OCI-LY3 (cell line): Measurements from ENCODE around the gene KCNF1.

Source experiments
- H2AFZ ChIP-seq: fragments of 200-600, 300-600 bp; shearing (Covaris generic); 2 replicates; pipeline ENCODE4 v1.6.0; 2014; ENCODE audit warnings: antibody characterized with exemption, low read depth, low read length
- H3K27ac ChIP-seq: fragments of 200-600, 300-600 bp; sonication (generic); 2 replicates; pipeline ENCODE4 v1.5.1; 2014; ENCODE audit warnings: mild to moderate bottlenecking, low read length, moderate library complexity, mixed read lengths
- H3K27me3 ChIP-seq: fragments of 200-600, 300-600 bp; sonication (generic); 2 replicates; pipeline ENCODE4 v1.6.1; 2014; ENCODE audit warnings: low read depth, low read length, mixed read lengths
- H3K36me3 ChIP-seq: fragments of 200-600, 300-600 bp; sonication (generic); replicated peaks from 2 replicates; pipeline ENCODE3; 2014; ENCODE audit warnings: low read depth, low read length, mixed read lengths
- H3K4me1 ChIP-seq: fragments of 300-600, 200-600 bp; sonication (generic); 2 replicates; pipeline ENCODE4 v1.6.1; 2014; ENCODE audit warnings: low read length, mixed read lengths
- H3K4me2 ChIP-seq: fragments of 200-600, 300-600 bp; sonication (generic); 2 replicates; pipeline ENCODE4 v1.6.1; 2014; ENCODE audit warnings: low read length, mixed read lengths
- H3K4me3 ChIP-seq: fragments of 300-600, 200-600 bp; sonication (generic); 2 replicates; pipeline ENCODE4 v1.5.1; 2014; ENCODE audit warnings: antibody characterized with exemption, mild to moderate bottlenecking, low read length, moderate library complexity
- H3K79me2 ChIP-seq: fragments of 300-600, 200-600 bp; shearing (Covaris generic); 2 replicates; pipeline ENCODE4 v1.6.1; 2014; ENCODE audit warnings: mild to moderate bottlenecking, low read length, mixed read lengths
- H3K9ac ChIP-seq: fragments of 300-600, 200-600 bp; shearing (Covaris generic); 2 replicates; pipeline ENCODE4 v1.6.0; 2014; ENCODE audit warnings: mild to moderate bottlenecking, low read length, moderate library complexity
- H3K9me3 ChIP-seq: fragments of 200-600, 300-600 bp; shearing (Covaris generic); 2 replicates; pipeline ENCODE4 v1.6.1; 2014; ENCODE audit warnings: low read length, mixed read lengths; ENCODE audit not compliant: insufficient read depth
- H4K20me1 ChIP-seq: fragments of 200-600, 300-600 bp; sonication (generic); 2 replicates; pipeline ENCODE4 v1.6.1; 2016; ENCODE audit warnings: low read length, mixed read lengths; ENCODE audit not compliant: insufficient read depth
- EZH2phosphoT487 ChIP-seq: fragments of 200-600 bp; shearing (Covaris generic); IDR thresholded peaks from 2 replicates; pipeline ENCODE4 v1.6.1; 2018; ENCODE audit warnings: antibody characterized with exemption, mixed run types, low read depth
- TF ChIP-seq, protein P1 (sequence below): fragments of 200-600, 300-600 bp; sonication (generic); IDR thresholded peaks from 2 replicates; pipeline ENCODE4 v1.5.1; 2014; ENCODE audit warnings: antibody characterized with exemption, low read length, low read depth

The KCNF1 gene

DNA sequence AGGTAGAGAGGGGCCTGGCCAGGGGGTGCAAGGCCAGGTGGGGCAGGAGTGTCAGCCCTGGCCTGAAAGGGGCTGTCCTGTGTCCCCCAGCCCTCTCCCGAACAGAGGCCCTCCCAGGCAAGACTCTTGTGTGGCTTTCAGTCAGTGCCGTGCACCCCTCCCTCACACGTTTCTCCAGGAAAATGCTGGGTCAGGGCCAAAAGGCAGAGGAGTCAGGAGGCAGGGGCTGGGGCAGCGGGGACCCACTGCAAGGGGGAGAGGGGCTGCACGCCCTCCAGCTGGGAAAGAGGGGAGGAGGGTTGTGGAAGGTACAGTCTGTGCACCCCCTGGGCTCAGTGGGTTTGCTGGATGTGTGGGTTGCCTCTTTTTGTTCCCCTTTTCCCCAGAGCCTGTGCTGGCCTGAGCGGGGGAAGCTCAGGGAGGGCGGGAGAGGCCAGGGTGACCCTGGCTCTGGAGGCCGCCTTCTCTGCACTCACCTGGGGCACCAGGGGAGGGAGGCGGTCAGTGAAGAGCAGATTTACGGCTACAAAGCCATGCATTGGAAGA lies 4.1 kb downstream of the KCNF1 start:
- H3K79me2 ChIP-seq, result no peaks in the 10 kb centered on the region
- H3K9ac ChIP-seq, result no peak overlapping the region
- H3K4me3 ChIP-seq, result no peak overlapping the region
- no peaks in the 10 kb centered on the region; the same call in 1 of the 2 replicates for H3K4me1 ChIP-seq
- no peak overlapping the region for H2AFZ ChIP-seq
- no peak overlapping the region for H3K27ac ChIP-seq
- H3K27me3 ChIP-seq, result no peaks in the 10 kb centered on the region
- H3K4me2 ChIP-seq, result no peak overlapping the region
- no peaks in the 10 kb centered on the region for H3K9me3 ChIP-seq
- TF ChIP-seq EZH2phosphoT487, result no peak
- TF ChIP-seq, protein P1, sequence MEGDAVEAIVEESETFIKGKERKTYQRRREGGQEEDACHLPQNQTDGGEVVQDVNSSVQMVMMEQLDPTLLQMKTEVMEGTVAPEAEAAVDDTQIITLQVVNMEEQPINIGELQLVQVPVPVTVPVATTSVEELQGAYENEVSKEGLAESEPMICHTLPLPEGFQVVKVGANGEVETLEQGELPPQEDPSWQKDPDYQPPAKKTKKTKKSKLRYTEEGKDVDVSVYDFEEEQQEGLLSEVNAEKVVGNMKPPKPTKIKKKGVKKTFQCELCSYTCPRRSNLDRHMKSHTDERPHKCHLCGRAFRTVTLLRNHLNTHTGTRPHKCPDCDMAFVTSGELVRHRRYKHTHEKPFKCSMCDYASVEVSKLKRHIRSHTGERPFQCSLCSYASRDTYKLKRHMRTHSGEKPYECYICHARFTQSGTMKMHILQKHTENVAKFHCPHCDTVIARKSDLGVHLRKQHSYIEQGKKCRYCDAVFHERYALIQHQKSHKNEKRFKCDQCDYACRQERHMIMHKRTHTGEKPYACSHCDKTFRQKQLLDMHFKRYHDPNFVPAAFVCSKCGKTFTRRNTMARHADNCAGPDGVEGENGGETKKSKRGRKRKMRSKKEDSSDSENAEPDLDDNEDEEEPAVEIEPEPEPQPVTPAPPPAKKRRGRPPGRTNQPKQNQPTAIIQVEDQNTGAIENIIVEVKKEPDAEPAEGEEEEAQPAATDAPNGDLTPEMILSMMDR, result no peak
- H4K20me1 ChIP-seq, result no peaks in the 10 kb centered on the region
- no peaks in the 10 kb centered on the region for H3K36me3 ChIP-seq

DNA sequence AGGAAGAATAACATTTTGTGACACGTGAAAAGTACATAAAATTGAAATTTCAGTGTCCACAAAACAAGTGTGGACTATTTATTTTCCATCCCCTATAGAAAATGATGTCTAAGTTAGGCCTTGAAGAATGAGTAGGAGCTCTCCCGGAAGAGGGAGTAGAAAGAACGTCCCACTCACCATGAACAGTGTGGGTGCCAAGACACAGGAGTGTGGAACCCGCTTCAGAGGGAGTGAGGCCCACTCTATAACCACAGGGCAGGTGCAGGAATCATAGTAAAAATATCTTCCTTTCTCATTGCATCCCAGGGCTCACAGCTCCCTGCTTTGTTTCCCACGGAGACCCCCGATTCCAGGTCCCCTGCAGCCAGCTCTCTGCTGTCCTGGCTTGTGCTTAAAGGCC lies 5.2 kb downstream of the KCNF1 start:
- Histone ChIP-seq H3K27ac (no peak overlapping the region), H4K20me1 (no peaks in the 10 kb centered on the region), H3K36me3 (no peaks in the 10 kb centered on the region), H3K27me3 (no peaks in the 10 kb centered on the region), H3K9ac (no peak overlapping the region), H3K9me3 (no peaks in the 10 kb centered on the region), H3K4me1 (no peaks in the 10 kb centered on the region; the same call in 1 of the 2 replicates), H3K79me2 (no peaks in the 10 kb centered on the region), H2AFZ (no peak overlapping the region), H3K4me2 (no peak overlapping the region), H3K4me3 (no peak overlapping the region)
- TF ChIP-seq EZH2phosphoT487, result no peak
- TF ChIP-seq, protein P1, result no peak

DNA sequence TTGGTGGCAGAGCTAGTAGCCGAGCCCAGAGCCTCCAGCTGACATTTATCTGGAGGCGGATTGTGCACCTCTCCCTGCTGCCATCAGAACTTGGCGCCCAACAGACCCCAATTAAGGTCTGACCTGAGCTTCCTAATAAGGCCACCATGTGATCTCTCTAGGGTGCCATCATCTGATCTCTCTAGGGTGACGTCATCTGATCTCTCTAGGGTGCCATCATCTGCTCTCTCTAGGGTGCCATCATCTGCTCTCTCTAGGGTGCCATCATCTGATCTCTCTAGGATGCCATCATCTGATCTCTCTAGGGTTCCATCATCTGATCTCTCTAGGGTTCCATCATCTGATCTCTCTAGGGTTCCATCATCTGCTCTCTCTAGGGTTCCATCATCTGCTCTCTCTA lies 6.2 kb downstream of the KCNF1 start:
- TF ChIP-seq, protein P1, result no peak
- Histone ChIP-seq H3K36me3 (no peaks in the 10 kb centered on the region), H3K27me3 (no peaks in the 10 kb centered on the region), H3K9me3 (no peaks in the 10 kb centered on the region), H3K4me2 (no peak overlapping the region), H3K9ac (no peak overlapping the region), H2AFZ (no peak overlapping the region), H3K4me3 (no peak overlapping the region), H3K4me1 (no peaks in the 10 kb centered on the region; the same call in 1 of the 2 replicates), H4K20me1 (no peaks in the 10 kb centered on the region), H3K27ac (no peak overlapping the region), H3K79me2 (no peaks in the 10 kb centered on the region)

DNA sequence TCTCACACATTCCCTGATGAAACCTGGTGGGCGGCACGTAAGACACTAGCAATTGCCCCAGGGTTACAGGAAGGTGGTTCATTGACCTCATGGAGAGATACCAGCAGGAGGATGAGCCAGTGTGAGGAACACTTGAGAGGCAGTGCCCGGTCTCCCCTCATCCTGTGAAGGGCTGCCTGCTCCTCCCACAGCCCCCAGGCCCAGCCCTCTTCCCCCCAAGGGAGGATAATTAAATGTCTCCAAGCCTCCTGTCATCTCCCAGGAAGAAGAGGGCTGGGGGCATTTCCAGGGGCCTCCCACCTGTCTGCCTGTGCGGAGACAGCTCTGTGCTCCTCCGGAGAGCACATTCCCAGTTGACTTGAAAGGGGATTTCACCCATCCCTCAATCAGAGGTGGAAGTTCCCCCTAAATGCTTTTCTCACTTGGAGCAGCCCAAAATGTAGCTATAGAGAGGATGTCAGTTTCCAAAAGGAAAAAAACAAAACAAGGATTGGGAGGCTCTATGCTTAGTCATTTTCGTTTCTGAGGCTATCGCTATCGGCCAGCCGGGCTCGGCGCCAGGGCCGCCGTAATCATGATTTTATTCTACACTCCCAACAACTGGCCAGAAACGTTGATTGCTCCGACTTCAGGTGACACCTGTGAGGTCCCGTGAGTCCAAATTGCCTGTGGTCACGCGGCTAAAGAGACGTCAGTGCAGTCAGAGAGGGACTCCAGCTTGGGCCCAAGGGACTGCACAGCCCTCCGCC lies 7.1 kb downstream of the KCNF1 start:
- Histone ChIP-seq H2AFZ (no peak overlapping the region), H3K27ac (no peak overlapping the region), H3K4me2 (no peak overlapping the region), H3K79me2 (no peaks in the 10 kb centered on the region), H3K36me3 (no peaks in the 10 kb centered on the region), H3K4me3 (no peak overlapping the region), H4K20me1 (no peaks in the 10 kb centered on the region), H3K9me3 (no peaks in the 10 kb centered on the region), H3K4me1 (no peaks in the 10 kb centered on the region; the same call in 1 of the 2 replicates), H3K27me3 (no peaks in the 10 kb centered on the region), H3K9ac (no peak overlapping the region)
- TF ChIP-seq, protein P1, result no peak
- no peak for TF ChIP-seq EZH2phosphoT487
